Cerebellar nuclear complex (tissue), 1 donor: Measurements from ENCODE around the gene PRKN.

Experiments
- DNase-seq, 2 experiments: peaks; one replicate each; lab custom pipeline; 2025; lab: John Stamatoyannopoulos, UW

The PRKN gene

DNA sequence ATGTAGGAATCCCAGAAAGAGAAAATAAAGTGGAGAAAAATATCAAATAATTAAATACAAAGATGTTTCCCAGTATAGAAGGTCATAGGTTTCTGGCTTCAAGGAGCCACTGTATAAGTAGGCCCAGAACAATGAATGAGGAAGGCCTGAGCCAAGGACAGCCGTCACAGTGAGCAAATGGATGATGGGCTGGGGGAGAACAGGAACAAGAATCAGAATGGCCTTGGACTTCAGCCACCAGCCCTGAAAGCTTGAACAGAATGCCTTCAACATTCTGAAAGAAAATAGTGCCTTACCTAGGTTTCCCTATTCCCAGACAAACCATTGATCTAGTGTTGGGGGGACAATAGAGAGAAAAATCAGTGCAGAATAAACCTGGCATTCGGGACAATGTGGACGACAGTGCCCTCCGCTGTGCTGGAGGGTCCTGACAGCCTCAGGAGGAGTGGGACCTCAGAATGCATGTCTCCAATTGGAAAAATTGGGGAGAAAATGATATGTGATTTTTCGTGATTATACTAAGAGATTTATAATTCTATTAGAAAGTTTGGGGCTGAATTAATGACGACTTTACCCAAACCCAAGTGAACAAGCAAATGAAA is 1119.8 kb downstream of the PRKN start:
- DNase-seq: no peak

- no peak for DNase-seq
These were observed 1125.2 kb downstream of the PRKN start for GRCh38 chr6:161602359-161602758.

DNA sequence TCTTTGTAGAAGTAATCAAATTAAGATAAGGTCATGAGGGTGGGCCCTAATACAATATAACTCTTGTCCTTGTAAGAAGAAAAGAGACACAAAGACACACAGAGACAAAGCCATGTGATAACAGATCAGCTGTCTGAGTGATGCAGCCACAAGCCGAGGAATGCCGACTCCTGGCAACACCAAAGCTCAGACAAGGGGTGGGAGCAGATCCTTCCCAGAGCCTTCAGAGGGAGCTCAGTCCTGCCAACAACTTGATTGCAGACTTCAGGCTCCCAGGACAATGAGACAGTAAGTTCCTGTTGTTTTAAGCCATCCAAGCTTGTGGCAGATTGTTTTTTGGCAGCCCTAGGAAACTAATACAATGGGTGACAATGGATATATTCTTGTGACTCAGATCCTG is 1128.7 kb downstream of the PRKN start:
- no peak for DNase-seq

GRCh38 chr6:161596807-161597520 is 1130.6 kb downstream of the PRKN start:
- DNase-seq: no peak

GRCh38 chr6:161594412-161594811 is 1133.2 kb downstream of the PRKN start:
- DNase-seq: no peak

DNA sequence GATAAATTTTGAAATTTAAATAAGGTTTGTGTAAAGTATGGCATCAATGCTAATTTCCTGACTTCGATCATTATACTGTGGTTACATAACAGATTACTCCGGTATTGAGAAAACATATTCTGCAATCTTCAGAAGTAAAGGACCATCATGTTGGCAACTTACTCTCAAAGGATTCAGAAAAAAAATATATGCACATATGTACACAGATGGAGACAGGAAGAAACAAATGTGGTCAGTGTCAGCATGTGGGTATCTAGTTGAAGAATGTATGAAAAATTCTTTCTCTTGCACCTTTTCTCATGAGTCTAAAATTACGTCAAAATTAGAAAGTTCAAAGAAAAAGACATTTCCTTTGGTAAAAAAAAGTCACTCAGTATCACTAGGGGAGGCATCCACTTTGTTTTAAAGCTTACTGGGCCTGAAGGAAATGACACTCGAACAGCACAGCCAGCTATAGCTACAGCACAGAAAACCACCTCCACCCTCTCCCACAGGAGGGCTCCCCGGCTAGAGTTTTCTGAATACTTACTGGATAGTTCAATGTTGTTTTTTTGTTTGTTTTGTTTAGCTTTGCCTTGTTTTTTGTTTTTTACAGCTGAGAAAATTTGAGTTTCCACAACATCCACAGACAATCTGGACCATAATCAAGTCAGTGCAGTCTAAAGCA is 1136.5 kb downstream of the PRKN start:
- no peak for DNase-seq

- no peak for DNase-seq
These were observed 1140.7 kb downstream of the PRKN start for GRCh38 chr6:161586887-161587286.

GRCh38 chr6:161584621-161585340 is 1142.8 kb downstream of the PRKN start:
- no peak for DNase-seq

DNA sequence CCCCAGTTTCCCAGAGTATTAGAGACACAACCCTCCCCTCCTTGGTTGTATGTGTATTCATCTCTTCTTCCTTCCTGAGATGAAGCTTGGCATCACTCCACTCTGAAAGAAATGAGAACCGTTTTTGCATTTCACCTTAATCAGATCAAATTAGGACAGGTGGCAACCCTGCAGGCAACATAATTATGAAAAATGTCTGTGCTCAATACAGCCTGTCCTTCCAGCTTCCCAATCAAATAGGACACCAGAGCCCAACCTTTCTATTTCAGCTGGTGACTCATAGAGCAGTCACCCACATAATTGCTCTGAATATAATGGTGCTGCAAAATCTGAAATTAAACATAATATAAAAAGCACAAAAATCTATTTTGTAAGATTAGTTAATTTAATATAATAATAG is 1143.5 kb downstream of the PRKN start:
- DNase-seq: no peak

- no peak for DNase-seq
These were observed 1144.0 kb downstream of the PRKN start for GRCh38 chr6:161583584-161583983.

- no peak for DNase-seq
These were observed 1149.1 kb downstream of the PRKN start for GRCh38 chr6:161578478-161578877.

- DNase-seq: no peak
These were observed 1151.9 kb downstream of the PRKN start for GRCh38 chr6:161575523-161576254.

GRCh38 chr6:161568885-161569456 is 1158.6 kb downstream of the PRKN start:
- no peak for DNase-seq

GRCh38 chr6:161564952-161565351 is 1162.6 kb downstream of the PRKN start:
- DNase-seq: no peak

DNA sequence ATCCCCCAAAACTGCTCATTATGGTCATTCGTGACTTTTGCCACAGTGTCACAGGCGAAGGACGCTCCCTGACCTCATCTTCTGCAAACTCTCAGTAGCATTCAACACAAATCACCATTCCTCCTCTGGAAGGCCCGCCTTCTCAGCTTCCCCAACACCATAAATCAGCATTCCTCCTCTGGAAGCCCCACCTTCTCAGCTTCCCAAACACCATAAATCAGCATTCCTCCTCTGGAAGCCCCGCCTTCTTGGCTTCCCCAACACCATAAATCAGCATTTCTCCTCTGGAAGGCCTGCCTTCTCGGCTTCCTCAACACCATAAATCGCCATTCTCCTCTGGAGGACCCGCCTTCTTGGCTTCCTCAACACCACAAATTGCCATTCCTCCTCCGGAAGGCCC is 1165.7 kb downstream of the PRKN start:
- no peak for DNase-seq

GRCh38 chr6:161557333-161558107 is 1170.0 kb downstream of the PRKN start:
- no peak for DNase-seq

- no peak for DNase-seq
These were observed 1172.7 kb downstream of the PRKN start for GRCh38 chr6:161554883-161555282.

GRCh38 chr6:161549977-161550655 is 1177.5 kb downstream of the PRKN start:
- DNase-seq: no peak

DNA sequence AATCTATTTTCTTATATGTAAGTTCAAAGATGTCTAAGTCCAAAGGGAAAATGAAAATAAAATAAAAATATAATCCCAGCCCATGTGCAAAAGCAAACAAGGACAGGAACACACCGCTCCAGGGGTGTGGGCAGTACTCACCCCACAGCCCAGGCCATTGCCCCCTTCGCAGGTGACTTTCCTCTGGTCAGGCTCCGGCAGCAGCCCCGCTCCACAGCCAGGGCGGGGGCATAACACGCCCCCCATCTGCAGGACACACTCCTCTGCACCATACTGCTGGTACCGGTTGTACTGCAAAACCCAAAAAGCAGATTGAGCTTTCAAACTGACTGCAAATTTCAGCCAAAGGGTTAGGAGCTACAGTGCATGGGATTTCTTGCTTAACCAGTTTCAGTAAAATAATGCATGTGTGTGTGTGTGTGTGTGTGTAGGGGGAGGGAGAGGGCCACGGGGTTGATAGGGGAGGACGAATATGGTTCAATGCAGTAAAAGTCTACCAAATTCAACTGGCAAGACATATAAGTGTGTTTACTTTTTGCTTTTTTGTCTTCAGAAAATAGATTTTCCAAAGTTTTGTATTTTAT is 1178.8 kb downstream of the PRKN start:
- no peak for DNase-seq

- DNase-seq: no peak
These were observed 1179.9 kb downstream of the PRKN start for GRCh38 chr6:161547617-161548016.
